Thyroid gland (tissue), 4 donors: Measurements from ENCODE around the gene ACAT1. TPM values are rescaled to one million over a fixed set of nuclear protein-coding genes. Genes with fewer than 3 reads are reported as not detected.

Experiments
- DNase-seq, 2 donors: peaks; one replicate each; pipeline ENCODE4 v3.0.0-alpha.2; 2019
- H3K27ac ChIP-seq, 3 donors: fragments of 200-600 bp; sonication (generic); 1 replicate in 2 of 3; 2 replicates in 1 of 3; pipeline ENCODE4 v1.5.1; 2016 to 2019; ENCODE audit warnings: mild to moderate bottlenecking in 1 of 3, moderate library complexity in 1 of 3
- H3K27me3 ChIP-seq: fragments of 200-600 bp; sonication (generic); one replicate; pipeline ENCODE4 v1.5.1; 2019
- H3K36me3 ChIP-seq, 2 donors: fragments of 200-600 bp; sonication (generic); one replicate each; pipeline ENCODE4 v1.5.1; 2016 to 2019
- H3K4me1 ChIP-seq, 2 donors: fragments of 200-600 bp; sonication (generic); one replicate each; pipeline ENCODE4 v1.5.1; 2017 to 2019
- H3K4me3 ChIP-seq, 3 donors: fragments of 200-600 bp; sonication (generic); replicated peaks in 1 of 3; 1 replicate in 2 of 3; 2 replicates in 1 of 3; pipeline ENCODE4 v1.5.1; 2016; ENCODE audit warnings: mild to moderate bottlenecking in 1 of 3
- H3K9me3 ChIP-seq: fragments of 200-600 bp; sonication (generic); one replicate; pipeline ENCODE4 v1.5.1; 2017
- POLR2A ChIP-seq, 2 donors: fragments of 450-650 bp; IDR thresholded peaks; one replicate each; pipeline ENCODE4 v1.6.1; 2017; ENCODE audit warnings: antibody characterized with exemption in 2 of 2, mild to moderate bottlenecking in 2 of 2, moderate library complexity in 1 of 2
- WGBS, 2 donors: methylation state at CpG; one replicate each; pipeline ENCODE4 v1.1.5; 2017; 5-methylcytosine and 5-hydroxymethylcytosine counted together
- intact Hi-C: fragments of 100-400 bp; cut with DNase I; formaldehyde crosslinking; loops from one replicate; pipeline ENCODE4 v1.15.1; 2023
- small RNA-seq: library from RNA; depleted of rRNA; stranded (forward); fragments of <200 nt; gene quantifications from one replicate; pipeline ENCODE3, GENCODE V24; 2016
- total RNA-seq, 4 donors: library from RNA; depleted of rRNA; stranded (reverse); fragments of >200 nt; gene quantifications; one replicate each; pipeline ENCODE4 v1.2.3, GENCODE V29; 2016
- TF ChIP-seq, protein P1 (sequence below), 6 experiments: fragments of 200-600 bp in 3 of 6; fragments of 450-650 bp in 3 of 6; sonication (generic) in 3 of 6; IDR thresholded peaks; one replicate each; pipeline ENCODE4 v1.5.1; 2016 to 2019; ENCODE audit warnings: antibody characterized with exemption in 6 of 6, mild to moderate bottlenecking in 2 of 6, inconsistent platforms in 1 of 6, moderate library complexity in 1 of 6

Gene ACAT1
- total RNA-seq, 4 donors from 2014 or later, result 69.9 to 399 (median 144) TPM

DNA sequence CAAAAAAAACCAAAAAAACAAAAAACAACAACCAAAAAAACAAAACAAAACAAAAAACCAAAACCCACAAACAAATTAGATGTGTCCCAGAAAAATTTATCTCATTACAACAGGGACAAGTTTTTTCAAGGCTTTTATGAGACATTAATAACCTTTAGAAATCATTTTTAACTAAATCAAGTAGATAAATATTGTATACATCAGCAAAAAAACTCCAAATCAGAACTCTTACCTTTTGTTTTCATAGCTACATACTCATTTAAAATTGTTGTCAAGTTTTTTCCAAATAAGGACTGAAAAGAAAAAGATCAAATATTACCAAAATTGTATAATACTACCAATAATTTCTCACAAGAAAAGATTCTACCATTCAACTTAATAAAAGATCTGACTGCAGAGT, 72.4 kb downstream of the ACAT1 start:
- TF ChIP-seq, protein P1, sequence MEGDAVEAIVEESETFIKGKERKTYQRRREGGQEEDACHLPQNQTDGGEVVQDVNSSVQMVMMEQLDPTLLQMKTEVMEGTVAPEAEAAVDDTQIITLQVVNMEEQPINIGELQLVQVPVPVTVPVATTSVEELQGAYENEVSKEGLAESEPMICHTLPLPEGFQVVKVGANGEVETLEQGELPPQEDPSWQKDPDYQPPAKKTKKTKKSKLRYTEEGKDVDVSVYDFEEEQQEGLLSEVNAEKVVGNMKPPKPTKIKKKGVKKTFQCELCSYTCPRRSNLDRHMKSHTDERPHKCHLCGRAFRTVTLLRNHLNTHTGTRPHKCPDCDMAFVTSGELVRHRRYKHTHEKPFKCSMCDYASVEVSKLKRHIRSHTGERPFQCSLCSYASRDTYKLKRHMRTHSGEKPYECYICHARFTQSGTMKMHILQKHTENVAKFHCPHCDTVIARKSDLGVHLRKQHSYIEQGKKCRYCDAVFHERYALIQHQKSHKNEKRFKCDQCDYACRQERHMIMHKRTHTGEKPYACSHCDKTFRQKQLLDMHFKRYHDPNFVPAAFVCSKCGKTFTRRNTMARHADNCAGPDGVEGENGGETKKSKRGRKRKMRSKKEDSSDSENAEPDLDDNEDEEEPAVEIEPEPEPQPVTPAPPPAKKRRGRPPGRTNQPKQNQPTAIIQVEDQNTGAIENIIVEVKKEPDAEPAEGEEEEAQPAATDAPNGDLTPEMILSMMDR (IDR thresholded peaks at IDR 0.05), result no peak
- no peak for TF ChIP-seq POLR2A (IDR thresholded peaks at IDR 0.05)
- H3K4me1 ChIP-seq, result no peaks in the 10 kb centered on the region
- no peak for DNase-seq
- no peaks in the 10 kb centered on the region for H3K27me3 ChIP-seq
- H3K9me3 ChIP-seq, result no peaks in the 10 kb centered on the region
- H3K4me3 ChIP-seq, result no peak overlapping the region
- H3K36me3 ChIP-seq, result peaks cover 4 to 5% of the 10 kb centered on the region in 2 donors
- intact Hi-C loops, result no loop called here
- H3K27ac ChIP-seq, result no peak overlapping the region

DNA sequence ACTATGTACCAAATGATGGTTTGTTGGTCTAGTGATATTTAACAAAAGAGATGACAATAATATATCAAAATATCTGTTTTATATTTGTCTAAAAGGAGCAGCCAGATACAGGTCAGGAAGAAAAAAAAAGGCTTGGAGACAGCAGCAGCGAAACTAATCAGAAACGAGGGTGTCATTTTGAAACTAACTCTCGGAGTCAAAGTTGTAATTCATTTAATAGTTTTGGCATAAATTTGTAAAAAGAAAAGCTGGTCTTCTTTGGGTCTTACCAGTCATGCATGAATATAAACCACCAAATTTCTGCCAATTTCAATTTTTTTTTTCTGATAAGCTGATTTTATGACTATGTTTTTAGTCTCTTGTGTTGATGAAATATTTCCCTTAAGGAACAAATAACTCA, 75.5 kb downstream of the ACAT1 start:
- WGBS, 2 donors, result 86 to 92% methylated on average over 3 of the region's 3 CpGs
- Histone ChIP-seq H3K27ac (no peak overlapping the region), H3K36me3 (peaks cover 0 to 4% of the 10 kb centered on the region in 2 donors)

More for the DNA sequence above, 75.5 kb downstream of the ACAT1 start:
- DNase-seq, result no peak
- Histone ChIP-seq H3K4me1 (no peaks in the 10 kb centered on the region), H3K27me3 (no peaks in the 10 kb centered on the region), H3K4me3 (no peak overlapping the region), H3K9me3 (no peaks in the 10 kb centered on the region)
- intact Hi-C loops, result no loop called here
- TF ChIP-seq POLR2A (IDR thresholded peaks at IDR 0.05), result no peak
- TF ChIP-seq, protein P1 (IDR thresholded peaks at IDR 0.05), result no peak

Small RNAs within 50 kb of the gene (small RNA-seq; reads per million reads assigned to genes)
- gene RF00019, result not detected

Other genes starting within 250 kb of the ACAT1 start
- 1 to 10 TPM in 1 of 4 donors, under 1 TPM in 2, not detected in 1; 0.11 to 1.1 (median 0.54) TPM for gene RAB39A, start 193.1 kb upstream of the ACAT1 start, total RNA-seq
- 10 to 100 TPM; 39.5 to 57.0 (median 45.4) TPM for gene CUL5, start 112.7 kb upstream of the ACAT1 start, total RNA-seq
- 10 to 100 TPM; 20.6 to 48.0 (median 27.4) TPM for gene NPAT, start 101.1 kb downstream of the ACAT1 start, total RNA-seq
- 100 to 1,000 TPM in 3 of 4 donors, 10 to 100 TPM in 1; 84.4 to 207 (median 137) TPM for gene ATM, start 101.5 kb downstream of the ACAT1 start, total RNA-seq